ENCODE measurements around the gene AFMID. TPM values are rescaled to one million over a fixed set of nuclear protein-coding genes. Genes with fewer than 3 reads are reported as not detected.

The AFMID gene
- total and polyA plus RNA-seq, 2 of the 8 experiments (the other 6 are each of a cell fraction or from before 2014, with no cell fraction given) = 49.0 to 53.0 TPM

- Histone ChIP-seq H2BK5ac (ENCODE audit: low read depth, low read length) (peak overlapping the region; percentile 52; the same call in 1 of the 2 replicates), H3K9ac (replicated peaks in 1 of 4; ENCODE audit: extremely low read depth in 1 of 4, low read depth in 3 of 4, low read length in 3 of 4) (no peak overlapping the region), H2AK5ac (ENCODE audit: low read depth, low read length) (no peak overlapping the region), H3K79me1 (ENCODE audit: low read depth, low read length) (peaks cover 5% of the 10 kb centered on the region), H3K23ac (ENCODE audit: insufficient read length) (no peak overlapping the region), H2BK120ac (replicated peaks; ENCODE audit: low read depth, low read length) (no peak overlapping the region), H3K9me3 (ENCODE audit: insufficient read depth in 2 of 2, low read depth in 1 of 2, low read length in 1 of 2) (no peaks in the 10 kb centered on the region), H4K8ac (ENCODE audit: extremely low read depth, insufficient read depth, low read length) (peak overlapping the region; percentile 83; the same call in 1 of the 2 replicates), H3K27me3 (replicated peaks in 1 of 4; ENCODE audit: control insufficient read depth in 3 of 4, extremely low read depth in 1 of 4, insufficient read depth in 3 of 4, low read length in 3 of 4) (no peaks in the 10 kb centered on the region), H3K18ac (ENCODE audit: extremely low read depth, low read length) (no peak overlapping the region), H3K4me2 (ENCODE audit: insufficient read depth in 1 of 2, low read depth in 2 of 2, low read length in 2 of 2) (no peak overlapping the region), H4K5ac (ENCODE audit: insufficient read length, low read depth, low read length) (no peak overlapping the region), H2AFZ (ENCODE audit: low read length) (no peak overlapping the region), H3K4me1 (replicated peaks in 1 of 4; ENCODE audit: control insufficient read depth in 3 of 4, insufficient read depth in 4 of 4, low read length in 3 of 4) (peaks cover 5 to 28% (median 12%) of the 10 kb centered on the region in 4 experiments), H3K4ac (replicated peaks; ENCODE audit: insufficient read length, low read depth, low read length) (no peak overlapping the region), H2BK15ac (ENCODE audit: low read length) (no peak overlapping the region), H3K4me3 (ENCODE audit: extremely low read depth in 1 of 4, insufficient read depth in 2 of 4, low read depth in 3 of 4, low read length in 4 of 4) (no peak overlapping the region), H4K20me1 (replicated peaks in 1 of 2; ENCODE audit: control insufficient read depth in 1 of 2, insufficient read depth in 2 of 2, low read length in 2 of 2) (peaks cover 15 to 22% of the 10 kb centered on the region in 2 experiments), H3K23me2 (ENCODE audit: low read depth, low read length) (no peaks in the 10 kb centered on the region), H4K91ac (replicated peaks; ENCODE audit: insufficient read length, low read length) (no peak overlapping the region), H3K27ac (ENCODE audit: low read depth, low read length) (no peak overlapping the region), H3K36me3 (ENCODE audit: control insufficient read depth in 2 of 4, insufficient read depth in 4 of 4, low read length in 3 of 4) (peaks cover 11 to 46% (median 25%) of the 10 kb centered on the region in 4 experiments), H2BK20ac (ENCODE audit: low read length) (no peak overlapping the region), H2BK12ac (ENCODE audit: low read depth, low read length) (no peak overlapping the region), H3K56ac (replicated peaks; ENCODE audit: insufficient read length, low read depth, low read length) (no peak overlapping the region), H3K79me2 (ENCODE audit: control insufficient read depth in 1 of 2, insufficient read depth in 2 of 2, low read length in 2 of 2) (no peaks in the 10 kb centered on the region), H3K14ac (ENCODE audit: insufficient read length) (no peak overlapping the region)
- CTCF ChIA-PET (ENCODE audit: partially characterized antibody) = interaction anchor here (0.7 to 10.0 kb wide), 20 partner anchors 8 to 76 kb away, joined by 3 to 87 read pairs (median 8); partner anchors contain the start of genes AFMID, C17orf99 and TK1
- POLR2A ChIA-PET (ENCODE audit: partially characterized antibody) = interaction anchor here (0.6 to 10.2 kb wide), 17 partner anchors 9 to 146 kb away, joined by 3 to 131 read pairs (median 3); partner anchors contain the start of genes AFMID, TK1 and TMC6
- WGBS, 2 experiments (ENCODE audit: extremely low coverage in 1 of 2, insufficient coverage in 1 of 2, insufficient read length in 1 of 2, insufficient replicate concordance in 2 of 2, low coverage in 1 of 2, low lambda C conversion rate in 2 of 2, missing lambda C conversion rate in 1 of 2) = 83% methylated on average over 13 of the region's 15 CpGs; no CpG with 5 or more reads in 1 of the 2 experiments
- DNase-seq (ENCODE audit: low read depth in 1 of 2, low spot score in 2 of 2) (no peak), FAIRE-seq (no peak)
- no peak for TF ChIP-seq HDAC2 (IDR thresholded peaks at IDR 0.05; ENCODE audit: borderline replicate concordance in 1 of 2, low read depth in 2 of 2, low read length in 2 of 2)
- TF ChIP-seq POLR2A (IDR thresholded peaks at IDR 0.05; ENCODE audit: control extremely low read depth in 1 of 2, low read depth in 2 of 2, low read length in 2 of 2) = peak in 1 of 2 experiments; percentile 26; a peak in 1 of 3 replicates
Observed at GRCh38 chr17:78174346-78174869, 12.8 kb upstream of the AFMID start.

Data from H1 (cell line).